Activated gamma-delta T cell treated with Interleukin-2 at 50 U/mL for 16 hours (primary cell): ENCODE data around the gene RPL39.
"Not testable (repeated sequence)": the region's sequence is repeated elsewhere in the genome, so short reads cannot be mapped to it uniquely, and the experiment has no call there.

Experiments used
- DNase-seq: peaks from one replicate; pipeline ENCODE4 v3.0.0-alpha.2; 2020

Gene RPL39

DNA sequence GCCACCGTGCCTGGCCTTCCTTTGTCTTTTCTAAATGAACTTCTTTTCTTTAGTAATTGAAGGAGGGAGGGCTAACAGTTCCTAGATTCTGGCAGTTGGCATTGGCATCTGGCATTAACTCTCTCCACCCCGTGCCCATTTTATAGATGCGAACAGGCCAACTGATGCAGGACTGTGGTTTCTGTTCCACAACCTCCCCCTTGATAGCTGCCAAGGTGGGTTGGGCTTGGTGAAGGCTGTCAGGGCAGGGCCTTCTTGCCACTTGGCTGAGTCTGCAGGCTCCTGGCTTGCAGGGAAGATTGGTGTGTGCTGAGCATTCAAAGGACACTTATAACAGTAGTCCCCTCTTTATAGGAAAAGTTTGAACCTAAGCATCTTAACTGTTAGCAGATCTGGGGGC is 28.7 kb downstream of the RPL39 start:
- no peak for DNase-seq

DNA sequence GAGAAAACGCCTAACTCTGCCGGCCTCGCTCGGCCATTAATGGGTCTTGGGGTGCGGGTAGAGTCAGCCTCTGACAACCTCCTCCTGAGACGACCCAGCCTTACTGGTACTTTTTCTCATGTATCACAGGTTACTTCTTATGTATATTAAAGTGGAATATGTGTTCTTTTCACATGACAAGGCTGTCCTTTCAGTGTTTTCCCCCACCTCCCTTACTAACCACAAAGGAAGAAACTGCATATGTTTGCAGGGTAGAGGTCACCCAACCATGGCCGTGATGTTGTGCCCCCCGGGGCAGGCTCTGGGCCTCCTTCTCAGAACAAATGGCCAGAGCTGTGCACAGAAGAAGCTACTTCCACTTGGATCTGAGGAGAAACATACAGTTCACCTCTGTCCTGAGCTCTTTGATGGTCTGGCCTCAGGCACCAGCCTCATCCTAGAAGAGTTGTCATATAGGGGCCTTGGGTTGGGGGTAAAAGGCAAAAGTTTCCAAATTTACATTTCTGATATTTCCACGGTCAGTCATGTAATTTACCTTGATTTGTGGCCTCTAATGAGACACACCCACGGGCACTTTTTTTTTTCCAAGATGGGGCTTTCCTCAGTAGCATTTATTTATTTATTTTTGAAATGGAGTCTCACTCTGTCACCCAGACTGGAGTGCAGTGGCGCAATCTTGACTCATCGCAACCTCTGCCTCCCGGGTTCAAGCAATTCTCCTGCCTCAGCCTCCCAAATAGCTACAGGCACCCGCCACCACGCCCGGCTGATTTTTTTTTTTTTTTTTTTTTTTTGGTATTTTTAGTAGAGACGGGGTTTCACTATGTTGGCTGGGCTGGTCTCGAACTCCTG is 31.2 kb downstream of the RPL39 start:
- DNase-seq = no peak

DNA sequence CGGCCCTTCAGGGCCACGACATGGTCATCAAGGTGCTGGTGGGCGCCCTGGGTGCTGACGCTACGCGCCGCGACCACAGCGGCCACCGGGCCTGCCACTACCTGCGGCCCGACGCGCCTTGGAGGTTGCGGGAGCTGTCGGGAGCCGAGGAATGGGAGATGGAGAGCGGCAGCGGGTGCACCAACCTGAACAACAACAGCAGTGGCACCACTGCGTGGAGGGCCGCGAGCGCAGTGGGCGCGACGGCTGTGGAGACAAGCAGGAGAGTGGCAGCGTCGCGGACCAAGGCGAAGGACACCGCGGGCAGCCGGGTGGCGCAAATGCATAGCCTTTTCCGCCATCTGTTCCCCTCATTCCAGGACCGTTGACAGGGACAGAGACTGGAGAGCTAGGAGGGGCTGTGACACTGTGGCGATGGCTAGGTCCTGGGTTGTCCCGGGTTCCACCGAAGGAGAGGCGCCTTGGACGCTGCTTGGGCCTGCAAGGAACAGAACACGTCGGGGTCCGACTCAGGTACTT is 32.1 kb downstream of the RPL39 start:
- DNase-seq = no peak

GRCh38 chrX:119758731-119759247 is 32.6 kb downstream of the RPL39 start:
- peak; percentile 10 for DNase-seq

DNA sequence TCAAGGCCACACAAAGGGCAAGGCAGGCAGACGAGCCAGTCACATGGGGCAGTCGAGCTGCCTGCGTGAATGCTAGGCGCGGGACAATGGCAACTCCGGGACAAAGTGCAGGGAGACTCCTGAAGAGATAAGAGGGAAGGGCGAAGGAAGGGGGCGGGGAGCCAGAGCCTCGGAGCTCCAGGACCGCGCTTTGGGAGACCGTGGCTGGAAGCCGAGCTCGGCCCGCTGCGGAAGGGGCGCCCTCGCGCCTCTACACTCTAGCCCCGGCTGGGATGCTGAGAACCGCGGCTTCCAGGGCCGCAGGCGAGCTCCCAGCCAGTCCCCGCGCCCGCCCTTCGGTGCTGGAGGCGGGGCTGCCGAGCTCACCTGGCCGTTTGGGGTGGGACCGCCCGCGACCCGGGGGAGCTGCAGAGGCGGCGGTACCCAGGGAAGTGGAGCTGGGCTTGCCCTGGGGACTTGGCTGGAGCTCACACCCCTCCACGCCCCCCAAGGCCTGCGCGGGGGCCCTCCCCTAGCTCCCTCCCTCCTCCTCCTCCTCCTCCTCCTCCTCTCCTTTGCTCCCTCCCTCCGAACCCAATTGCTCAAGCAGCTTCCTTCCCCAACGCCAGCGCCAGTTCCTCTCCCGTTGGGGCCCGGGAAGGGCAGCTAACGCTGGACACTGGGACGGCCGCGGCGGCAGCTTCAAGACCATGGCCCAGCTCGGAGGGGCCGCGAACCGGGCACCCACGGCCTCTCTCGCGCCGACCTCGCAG is 33.3 kb downstream of the RPL39 start, which contains the start of gene SOWAHD:
Gene SOWAHD, plus strand, starts transcription at position 610 of the 752 bp plus-strand sequence. Its CDS starts 80 bp downstream, at position 690.
- peak; percentile 14 for DNase-seq

DNA sequence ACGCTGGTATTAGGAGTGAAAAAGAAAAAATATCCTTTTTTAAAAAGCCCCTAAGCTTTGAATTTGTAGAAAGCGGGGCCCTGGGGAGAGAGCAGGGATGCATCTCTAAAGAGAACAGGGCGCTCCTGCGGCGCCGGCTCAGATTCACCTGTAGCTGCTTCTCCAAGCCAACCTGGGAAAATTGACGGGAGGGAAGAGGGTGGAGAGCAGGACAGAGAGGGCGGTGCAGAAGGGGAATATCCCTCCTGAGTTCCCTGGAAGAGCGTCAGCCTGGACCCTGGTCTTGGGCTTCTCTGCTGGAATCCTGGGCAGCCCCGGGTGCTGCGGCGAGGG is 33.8 kb downstream of the RPL39 start:
- DNase-seq = no peak

DNA sequence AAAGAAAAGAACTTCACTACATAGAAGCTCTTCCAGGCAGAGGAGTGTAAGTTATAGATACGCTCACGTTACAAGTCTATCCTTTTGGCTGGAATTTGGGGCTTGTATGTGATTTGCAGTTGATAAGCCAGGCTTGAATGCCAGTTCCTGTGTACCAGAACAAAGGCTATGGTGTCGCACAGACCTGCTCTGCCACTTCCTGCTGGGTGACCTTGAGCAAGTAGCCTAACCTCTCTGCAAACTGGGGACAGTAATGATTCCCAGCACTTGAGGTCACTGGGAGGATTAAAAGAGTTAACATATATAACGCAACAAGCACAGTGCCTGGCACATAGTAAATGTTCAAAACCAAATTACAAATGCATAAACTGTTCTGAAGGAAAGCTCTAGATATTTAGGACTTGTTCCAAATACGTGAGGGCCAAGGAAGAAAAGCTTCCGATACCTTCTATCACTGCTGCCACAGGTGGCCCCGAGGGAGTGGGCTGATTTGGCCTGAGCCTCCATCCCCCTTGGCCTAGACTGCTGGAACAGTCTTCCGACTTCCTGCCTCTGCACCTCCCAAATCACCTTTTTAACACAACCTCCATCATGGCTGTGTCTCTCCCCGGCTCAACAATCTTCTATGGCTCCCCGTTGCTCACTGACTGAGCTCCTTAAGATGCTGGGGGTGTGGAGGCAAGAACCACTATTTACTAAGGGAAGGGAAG is 34.3 kb downstream of the RPL39 start:
- no peak for DNase-seq

GRCh38 chrX:119755981-119756533 is 35.4 kb downstream of the RPL39 start:
- DNase-seq = peak; percentile 24

GRCh38 chrX:119753639-119754257 is 37.7 kb downstream of the RPL39 start:
- DNase-seq = peak; percentile 50

- DNase-seq = no peak
These were observed 38.4 kb downstream of the RPL39 start for GRCh38 chrX:119753001-119753400.

DNA sequence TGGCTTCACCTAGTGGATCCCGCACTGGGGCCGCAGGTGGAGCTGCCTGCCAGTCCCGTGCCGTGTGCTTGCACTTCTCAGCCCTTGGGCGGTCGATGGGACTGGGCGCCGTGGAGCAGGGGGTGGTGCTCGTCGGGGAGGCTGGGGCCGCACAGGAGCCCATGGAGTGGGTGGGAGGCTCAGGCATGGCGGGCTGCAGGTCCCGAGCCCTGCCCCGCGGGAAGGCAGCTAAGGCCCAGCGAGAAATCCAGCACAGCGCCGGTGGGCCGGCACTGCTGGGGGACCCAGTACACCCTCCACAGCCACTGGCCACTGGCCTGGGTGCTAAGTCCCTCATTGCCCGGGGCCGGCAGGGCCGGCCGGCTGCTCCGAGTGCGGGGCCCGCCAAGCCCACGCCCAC is 40.7 kb downstream of the RPL39 start:
- DNase-seq = not testable (repeated sequence)

- DNase-seq = not testable (repeated sequence)
These were observed 41.3 kb downstream of the RPL39 start for GRCh38 chrX:119750131-119750530.

GRCh38 chrX:119745283-119745848 is 46.1 kb downstream of the RPL39 start:
- no peak for DNase-seq

DNA sequence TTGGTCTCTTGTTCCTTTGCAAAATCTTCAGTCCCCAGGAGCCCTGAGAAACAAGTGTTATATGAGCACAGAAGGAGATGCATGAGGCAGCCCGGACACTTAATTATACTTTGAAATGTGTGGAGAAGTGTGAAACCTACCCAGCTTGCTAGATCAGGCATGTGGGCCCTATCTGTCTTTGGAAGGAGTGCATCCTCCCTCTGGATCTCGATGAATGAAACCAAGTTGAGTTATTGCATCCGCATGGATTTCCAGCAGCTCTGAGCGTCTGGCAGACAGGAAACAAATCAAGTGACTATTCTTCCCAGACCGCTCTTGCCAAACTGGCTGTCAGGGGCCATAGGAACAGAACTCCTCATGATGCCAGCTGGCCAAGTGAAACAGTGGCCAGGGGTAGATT is 52.7 kb downstream of the RPL39 start:
- no peak for DNase-seq
